Liver (tissue), 9 donors: ENCODE data around the gene OGFOD3. TPM values are rescaled to one million over a fixed set of nuclear protein-coding genes. Genes with fewer than 3 reads are reported as not detected.
"Not testable (repeated sequence)": the region's sequence is repeated elsewhere in the genome, so short reads cannot be mapped to it uniquely, and the experiment has no call there.

Experiments
- DNase-seq: peaks from one replicate; pipeline ENCODE4 v3.0.0-alpha.2; 2017; ENCODE audit warnings: low spot score
- H3K27ac ChIP-seq, 2 donors: one replicate each; pipeline ENCODE4 v1.7.0; 2013; ENCODE audit warnings: inconsistent platforms in 2 of 2, low read length in 2 of 2, control low read depth in 1 of 2, low read depth in 1 of 2, mild to moderate bottlenecking in 1 of 2
- H3K27me3 ChIP-seq, 4 donors: one replicate each; pipeline versions ENCODE4 v1.6.1 to v1.7.0; 2013; ENCODE audit warnings: low read length in 3 of 4, inconsistent platforms in 1 of 4, mild to moderate bottlenecking in 1 of 4, moderate library complexity in 1 of 4; ENCODE audit not compliant: control insufficient read depth in 4 of 4, insufficient read depth in 4 of 4
- H3K36me3 ChIP-seq, 4 donors: one replicate each; pipeline versions ENCODE4 v1.6.1 to v1.7.0; 2013; ENCODE audit warnings: low read length in 3 of 4, mild to moderate bottlenecking in 3 of 4, low read depth in 1 of 4, moderate library complexity in 1 of 4; ENCODE audit not compliant: control insufficient read depth in 4 of 4, insufficient read depth in 3 of 4
- H3K4me1 ChIP-seq, 4 donors: one replicate each; pipeline versions ENCODE4 v1.6.1 to v1.7.0; 2013; ENCODE audit warnings: low read length in 3 of 4, mild to moderate bottlenecking in 3 of 4, moderate library complexity in 1 of 4; ENCODE audit not compliant: control insufficient read depth in 4 of 4, insufficient read depth in 4 of 4
- H3K4me3 ChIP-seq, 3 donors: one replicate each; pipeline versions ENCODE4 v1.6.1 to v1.7.0; 2013; ENCODE audit warnings: low read length in 3 of 3, control low read depth in 1 of 3, low read depth in 1 of 3, mild to moderate bottlenecking in 1 of 3
- H3K9ac ChIP-seq, 2 donors: one replicate each; pipeline ENCODE4 v1.7.0; 2013; ENCODE audit warnings: low read length in 2 of 2, mild to moderate bottlenecking in 2 of 2, moderate library complexity in 2 of 2, control low read depth in 1 of 2, low read depth in 1 of 2
- H3K9me3 ChIP-seq, 4 donors: one replicate each; pipeline versions ENCODE4 v1.6.1 to v1.7.0; 2013; ENCODE audit warnings: low read length in 3 of 4; ENCODE audit not compliant: control insufficient read depth in 4 of 4
- FOXA2 ChIP-seq: IDR thresholded peaks from 2 replicates; pipeline ENCODE4 v1.6.1; 2016; ENCODE audit warnings: antibody characterized with exemption
- HNF4A ChIP-seq, 2 donors: conservative IDR thresholded peaks; 2 replicates each; pipeline ENCODE4 v1.6.1; 2016; ENCODE audit warnings: antibody characterized with exemption in 2 of 2, mild to moderate bottlenecking in 2 of 2
- NR2F2 ChIP-seq: IDR thresholded peaks from 2 replicates; pipeline ENCODE4 v1.6.1; 2016; ENCODE audit warnings: antibody characterized with exemption
- RAD21 ChIP-seq, 2 donors: IDR thresholded peaks; 2 replicates each; pipeline ENCODE4 v1.6.1; 2016; ENCODE audit warnings: antibody characterized with exemption in 2 of 2, mild to moderate bottlenecking in 2 of 2
- RXRA ChIP-seq, 2 donors: IDR thresholded peaks; 2 replicates each; pipeline ENCODE4 v1.6.1; 2017 to 2018; ENCODE audit warnings: antibody characterized with exemption in 2 of 2, mild to moderate bottlenecking in 1 of 2
- TAF1 ChIP-seq: conservative IDR thresholded peaks from 2 replicates; pipeline ENCODE4 v1.6.1; 2016; ENCODE audit warnings: antibody characterized with exemption, mild to moderate bottlenecking
- WGBS: extraction: QIAGEN DNeasy Blood & Tissue Kit; methylation state at CpG from one replicate; pipeline ENCODE4 v1.1.7; 2013; 5-methylcytosine and 5-hydroxymethylcytosine counted together
- polyA plus RNA-seq, 2 donors: library from polyadenylated mRNA; stranded (reverse) in 1 of 2; unstranded in 1 of 2; fragments of 200-250 nt in 1 of 2; fragments of >200 nt in 1 of 2; fragmentation: Nextera tagmentation in 1 of 2; extraction: Ambion mirVana in 1 of 2; gene quantifications; one replicate each; pipeline versions ENCODE4 v1.2.1 to v1.2.3, GENCODE V29; 2013 to 2015
- total RNA-seq, 2 donors: library from RNA; depleted of rRNA; stranded (reverse); fragments of >200 nt; gene quantifications; one replicate each; pipeline ENCODE4 v1.2.3, GENCODE V29; 2014
- TF ChIP-seq, protein P1 (sequence below): fragments of 150-350 bp; IDR thresholded peaks from 2 replicates; pipeline ENCODE4 v1.5.1; 2017; ENCODE audit warnings: improper control_type of control experiment, low read depth, low read length; ENCODE audit not compliant: missing input control
- TF ChIP-seq, protein P2 (sequence below): IDR thresholded peaks from 2 replicates; pipeline ENCODE4 v1.6.1; 2016; ENCODE audit warnings: antibody characterized with exemption
- TF ChIP-seq, protein P3 (sequence below): IDR thresholded peaks from 2 replicates; pipeline ENCODE4 v1.6.1; 2016; ENCODE audit warnings: antibody characterized with exemption
- TF ChIP-seq, protein P4 (sequence below): IDR thresholded peaks from 2 replicates; pipeline ENCODE4 v1.6.1; 2016; ENCODE audit warnings: antibody characterized with exemption
- donor health status: healthy.
- donor health status: healthy.
- donor health status: healthy.
- donor health status: healthy.
- donor health status: healthy.

OGFOD3 gene
- total and polyA plus RNA-seq, 4 donors, result 15.0 to 23.2 (median 18.5) TPM

DNA sequence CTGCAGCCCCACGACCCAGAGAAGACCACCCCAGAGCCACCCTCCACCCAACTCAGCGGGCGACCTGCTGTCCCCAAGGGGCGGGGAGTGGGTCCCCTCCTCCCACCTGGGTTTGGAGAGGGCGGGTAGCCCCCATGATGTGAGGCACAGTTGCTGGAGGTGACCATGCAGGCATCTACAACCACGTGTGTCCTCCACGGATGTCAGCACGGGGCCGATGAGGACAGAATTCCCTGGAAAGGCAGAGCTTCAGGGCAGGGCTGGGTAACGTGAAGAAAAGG is 39.7 kb downstream of the OGFOD3 start:
- Histone ChIP-seq H3K9me3 (no peaks in the 10 kb centered on the region), H3K4me1 (peaks cover 3 to 12% (median 8%) of the 10 kb centered on the region in 4 donors), H3K9ac (no peak overlapping the region), H3K27me3 (peaks cover 0 to 7% (median 3%) of the 10 kb centered on the region in 4 donors), H3K36me3 (no peaks in the 10 kb centered on the region), H3K4me3 (no peak overlapping the region), H3K27ac (no peak overlapping the region)
- no peak for DNase-seq
- WGBS, result 62% methylated on average over 10 of the region's 10 CpGs
- TF ChIP-seq FOXA2 (no peak), NR2F2 (no peak), TAF1 (no peak), RAD21 (IDR thresholded peaks at IDR 0.05) (no peak), HNF4A (conservative IDR thresholded peaks at IDR 0.05) (no peak)
- TF ChIP-seq, protein P1, sequence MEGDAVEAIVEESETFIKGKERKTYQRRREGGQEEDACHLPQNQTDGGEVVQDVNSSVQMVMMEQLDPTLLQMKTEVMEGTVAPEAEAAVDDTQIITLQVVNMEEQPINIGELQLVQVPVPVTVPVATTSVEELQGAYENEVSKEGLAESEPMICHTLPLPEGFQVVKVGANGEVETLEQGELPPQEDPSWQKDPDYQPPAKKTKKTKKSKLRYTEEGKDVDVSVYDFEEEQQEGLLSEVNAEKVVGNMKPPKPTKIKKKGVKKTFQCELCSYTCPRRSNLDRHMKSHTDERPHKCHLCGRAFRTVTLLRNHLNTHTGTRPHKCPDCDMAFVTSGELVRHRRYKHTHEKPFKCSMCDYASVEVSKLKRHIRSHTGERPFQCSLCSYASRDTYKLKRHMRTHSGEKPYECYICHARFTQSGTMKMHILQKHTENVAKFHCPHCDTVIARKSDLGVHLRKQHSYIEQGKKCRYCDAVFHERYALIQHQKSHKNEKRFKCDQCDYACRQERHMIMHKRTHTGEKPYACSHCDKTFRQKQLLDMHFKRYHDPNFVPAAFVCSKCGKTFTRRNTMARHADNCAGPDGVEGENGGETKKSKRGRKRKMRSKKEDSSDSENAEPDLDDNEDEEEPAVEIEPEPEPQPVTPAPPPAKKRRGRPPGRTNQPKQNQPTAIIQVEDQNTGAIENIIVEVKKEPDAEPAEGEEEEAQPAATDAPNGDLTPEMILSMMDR, result no peak
- TF ChIP-seq, protein P2, sequence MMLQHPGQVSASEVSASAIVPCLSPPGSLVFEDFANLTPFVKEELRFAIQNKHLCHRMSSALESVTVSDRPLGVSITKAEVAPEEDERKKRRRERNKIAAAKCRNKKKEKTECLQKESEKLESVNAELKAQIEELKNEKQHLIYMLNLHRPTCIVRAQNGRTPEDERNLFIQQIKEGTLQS, result no peak
- TF ChIP-seq, protein P3, sequence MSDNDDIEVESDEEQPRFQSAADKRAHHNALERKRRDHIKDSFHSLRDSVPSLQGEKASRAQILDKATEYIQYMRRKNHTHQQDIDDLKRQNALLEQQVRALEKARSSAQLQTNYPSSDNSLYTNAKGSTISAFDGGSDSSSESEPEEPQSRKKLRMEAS, result no peak

DNA sequence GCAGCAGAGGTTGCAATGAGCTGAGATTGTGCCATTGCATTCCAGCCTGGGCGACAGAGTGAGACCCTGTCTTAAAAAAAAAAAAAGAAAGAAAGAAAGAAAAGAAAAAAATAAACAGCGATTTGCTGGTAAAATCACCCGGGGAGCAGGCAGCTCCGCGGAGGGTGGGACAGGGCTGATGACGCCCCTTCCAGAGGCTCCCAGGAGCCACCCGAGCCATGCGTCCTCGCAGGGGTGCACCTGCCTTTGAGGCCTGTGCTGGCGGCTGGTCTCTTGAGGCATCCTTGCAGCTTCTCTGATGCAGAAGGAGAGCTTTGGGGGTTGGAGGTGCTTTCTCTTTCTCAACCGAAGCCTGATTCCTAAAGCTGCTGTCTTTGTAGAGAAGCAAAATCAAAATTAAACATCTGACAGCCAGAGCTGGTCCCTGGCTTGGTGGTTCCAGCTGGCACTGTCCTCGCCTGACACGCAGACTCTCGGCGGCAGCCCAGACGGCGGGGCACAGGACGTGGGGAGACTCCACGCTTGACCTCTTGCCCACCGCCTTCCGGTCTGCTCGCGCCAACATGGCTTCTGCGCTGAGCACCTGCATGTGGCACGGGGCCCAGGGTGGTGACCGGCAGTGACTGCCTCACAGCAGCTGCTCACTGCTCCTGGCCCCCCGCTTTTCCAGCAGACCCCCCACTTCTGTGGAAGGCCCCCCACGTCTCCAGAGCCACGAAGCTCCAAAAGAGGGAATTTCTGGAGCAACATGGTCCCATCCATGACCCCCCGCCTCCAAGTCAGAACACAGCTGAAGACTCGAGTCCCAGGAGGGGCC is 40.3 kb downstream of the OGFOD3 start:
- Histone ChIP-seq H3K36me3 (no peaks in the 10 kb centered on the region), H3K9ac (no peak overlapping the region), H3K9me3 (no peaks in the 10 kb centered on the region), H3K4me3 (no peak overlapping the region), H3K4me1 (peaks cover 0 to 8% (median 5%) of the 10 kb centered on the region in 4 donors), H3K27ac (no peak overlapping the region), H3K27me3 (peaks cover 0 to 7% (median 3%) of the 10 kb centered on the region in 4 donors)
- no peak for DNase-seq
- WGBS, result 83% methylated on average over 31 of the region's 31 CpGs
- TF ChIP-seq FOXA2, result no peak
- TF ChIP-seq, protein P4, sequence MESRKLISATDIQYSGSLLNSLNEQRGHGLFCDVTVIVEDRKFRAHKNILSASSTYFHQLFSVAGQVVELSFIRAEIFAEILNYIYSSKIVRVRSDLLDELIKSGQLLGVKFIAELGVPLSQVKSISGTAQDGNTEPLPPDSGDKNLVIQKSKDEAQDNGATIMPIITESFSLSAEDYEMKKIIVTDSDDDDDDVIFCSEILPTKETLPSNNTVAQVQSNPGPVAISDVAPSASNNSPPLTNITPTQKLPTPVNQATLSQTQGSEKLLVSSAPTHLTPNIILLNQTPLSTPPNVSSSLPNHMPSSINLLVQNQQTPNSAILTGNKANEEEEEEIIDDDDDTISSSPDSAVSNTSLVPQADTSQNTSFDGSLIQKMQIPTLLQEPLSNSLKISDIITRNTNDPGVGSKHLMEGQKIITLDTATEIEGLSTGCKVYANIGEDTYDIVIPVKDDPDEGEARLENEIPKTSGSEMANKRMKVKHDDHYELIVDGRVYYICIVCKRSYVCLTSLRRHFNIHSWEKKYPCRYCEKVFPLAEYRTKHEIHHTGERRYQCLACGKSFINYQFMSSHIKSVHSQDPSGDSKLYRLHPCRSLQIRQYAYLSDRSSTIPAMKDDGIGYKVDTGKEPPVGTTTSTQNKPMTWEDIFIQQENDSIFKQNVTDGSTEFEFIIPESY, result no peak
- no peak for TF ChIP-seq RXRA (IDR thresholded peaks at IDR 0.05)
- no peak for TF ChIP-seq TAF1
- TF ChIP-seq, protein P1, result no peak

DNA sequence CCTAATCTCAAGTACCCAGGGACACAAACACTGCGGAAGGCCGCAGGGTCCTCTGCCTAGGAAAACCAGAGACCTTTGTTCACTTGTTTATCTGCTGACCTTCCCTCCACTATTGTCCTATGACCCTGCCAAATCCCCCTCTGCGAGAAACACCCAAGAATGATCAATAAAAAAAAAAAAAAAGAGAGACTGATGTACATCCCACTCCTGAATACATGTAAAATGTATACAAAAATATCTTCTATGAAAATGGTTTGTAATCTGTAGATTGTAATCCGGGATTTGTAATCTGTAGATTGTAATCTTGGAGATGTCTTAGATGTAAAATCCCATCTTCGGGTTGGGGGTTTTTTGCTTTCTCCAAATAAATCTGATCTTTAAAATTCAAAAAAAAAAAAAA is 41.1 kb downstream of the OGFOD3 start:
- H3K9ac ChIP-seq, H3K27me3 ChIP-seq, H3K4me3 ChIP-seq, H3K9me3 ChIP-seq, H3K27ac ChIP-seq, H3K4me1 ChIP-seq, H3K36me3 ChIP-seq, DNase-seq: not testable (repeated sequence)
- 63% methylated on average over 3 of the region's 5 CpGs for WGBS
